Large intestine (tissue), 12 donors: ENCODE data around the gene OR10W1. TPM values are rescaled to one million over a fixed set of nuclear protein-coding genes. Genes with fewer than 3 reads are reported as not detected.

Source experiments
- DNase-seq, 2 donors: peaks; one replicate each; pipeline versions ENCODE4 v3.0.0 to v3.0.0-alpha.2; 2013
- H3K27ac ChIP-seq: one replicate; pipeline ENCODE4 v1.5.1; 2013; ENCODE audit warnings: low read length
- H3K27me3 ChIP-seq: 2 replicates; pipeline ENCODE4 v1.6.1; 2013; ENCODE audit warnings: low read length; ENCODE audit not compliant: control insufficient read depth, insufficient read depth
- H3K36me3 ChIP-seq: 2 replicates; pipeline ENCODE4 v1.6.1; 2013; ENCODE audit warnings: low read length; ENCODE audit not compliant: control insufficient read depth, insufficient read depth
- H3K4me1 ChIP-seq: one replicate; pipeline ENCODE4 v1.6.1; 2013; ENCODE audit warnings: low read length; ENCODE audit not compliant: control insufficient read depth, insufficient read depth
- H3K4me3 ChIP-seq: one replicate; pipeline ENCODE4 v1.5.1; 2013; ENCODE audit warnings: low read length
- H3K9me3 ChIP-seq: one replicate; pipeline ENCODE4 v1.6.1; 2013; ENCODE audit warnings: mild to moderate bottlenecking, low read depth, low read length, moderate library complexity; ENCODE audit not compliant: control insufficient read depth
- WGBS: methylation state at CpG from one replicate; pipeline ENCODE4 v1.1.5; 2013; ENCODE audit warnings: low lambda C conversion rate; ENCODE audit not compliant: insufficient coverage; 5-methylcytosine and 5-hydroxymethylcytosine counted together
- long read RNA-seq, 11 donors: transcript quantifications; one replicate each; lab custom pipeline, GENCODE V29; 2026
- polyA plus RNA-seq: library from polyadenylated mRNA; unstranded; fragments of 120-200 nt; gene quantifications from one replicate; pipeline ENCODE4 v1.2.1, GENCODE V29; 2013

The OR10W1 gene
- polyA plus RNA-seq, result not detected
- long read RNA-seq, donor 1, result 0 reads
- long read RNA-seq, donor 2, result 0 reads
- long read RNA-seq, donor 3, result 0 reads
- long read RNA-seq, donor 4, result 0 reads
- long read RNA-seq, donor 5, result 0 reads
- long read RNA-seq, donor 6, result 0 reads
- long read RNA-seq, donor 7, result 0 reads
- long read RNA-seq, donor 8, result 0 reads
- long read RNA-seq, donor 9, result 0 reads
- long read RNA-seq, donor 10, result 0 reads
- long read RNA-seq, donor 11, result 0 reads

- 100% methylated on average over 1 of the region's 2 CpGs for WGBS
- DNase-seq, result no peak
Observed at GRCh38 chr11:58268142-58268541, at the start of gene OR10W1. OR10W1 (minus strand) TSS chr11:58268260; CDS start chr11:58267858, 402 bp downstream.

GRCh38 chr11:58316142-58316541 is 48.1 kb upstream of the OR10W1 start:
- Histone ChIP-seq H3K36me3 (no peaks in the 10 kb centered on the region), H3K27ac (no peak overlapping the region), H3K27me3 (no peaks in the 10 kb centered on the region), H3K9me3 (no peaks in the 10 kb centered on the region), H3K4me1 (no peaks in the 10 kb centered on the region), H3K4me3 (no peak overlapping the region)
- WGBS, result no CpG with 5 or more reads among the region's 2 CpGs
- DNase-seq, result no peak

More at GRCh38 chr11:58268142-58268541, at the start of gene OR10W1:
- Histone ChIP-seq H3K27me3 (no peaks in the 10 kb centered on the region), H3K4me3 (no peak within 1 kb of the TSS), H3K36me3 (no peaks in the 10 kb centered on the region), H3K4me1 (no peaks in the 10 kb centered on the region), H3K27ac (no peak within 1 kb of the TSS), H3K9me3 (no peaks in the 10 kb centered on the region)

GRCh38 chr11:58301576-58301975 is 33.5 kb upstream of the OR10W1 start:
- no peaks in the 10 kb centered on the region for H3K9me3 ChIP-seq
- no CpG with 5 or more reads among the region's 2 CpGs for WGBS
- H3K27ac ChIP-seq, result no peak overlapping the region
- no peaks in the 10 kb centered on the region for H3K27me3 ChIP-seq
- no peak for DNase-seq
- no peak overlapping the region for H3K4me3 ChIP-seq
- H3K36me3 ChIP-seq, result no peaks in the 10 kb centered on the region
- H3K4me1 ChIP-seq, result no peaks in the 10 kb centered on the region

GRCh38 chr11:58292017-58292416 is 24.0 kb upstream of the OR10W1 start:
- Histone ChIP-seq H3K9me3 (no peaks in the 10 kb centered on the region), H3K27me3 (no peaks in the 10 kb centered on the region), H3K27ac (no peak overlapping the region), H3K36me3 (no peaks in the 10 kb centered on the region), H3K4me1 (no peaks in the 10 kb centered on the region), H3K4me3 (no peak overlapping the region)
- no peak for DNase-seq
- WGBS, result 100% methylated on average over 6 of the region's 21 CpGs

- WGBS, result 100% methylated on average over 1 of the region's 4 CpGs
- DNase-seq, result no peak
- Histone ChIP-seq H3K36me3 (no peaks in the 10 kb centered on the region), H3K27me3 (no peaks in the 10 kb centered on the region), H3K9me3 (no peaks in the 10 kb centered on the region), H3K4me3 (no peak overlapping the region), H3K27ac (no peak overlapping the region), H3K4me1 (no peaks in the 10 kb centered on the region)
Observed at GRCh38 chr11:58289266-58289665, 21.2 kb upstream of the OR10W1 start.

GRCh38 chr11:58286249-58286648 is 18.2 kb upstream of the OR10W1 start:
- no peak overlapping the region for H3K27ac ChIP-seq
- peak; percentile 19 to 48 for DNase-seq
- H3K4me1 ChIP-seq, result no peaks in the 10 kb centered on the region
- no peaks in the 10 kb centered on the region for H3K9me3 ChIP-seq
- no peaks in the 10 kb centered on the region for H3K36me3 ChIP-seq
- WGBS, result 20% methylated on average over 1 of the region's 1 CpG
- H3K27me3 ChIP-seq, result no peaks in the 10 kb centered on the region
- H3K4me3 ChIP-seq, result no peak overlapping the region

- H3K36me3 ChIP-seq, result no peaks in the 10 kb centered on the region
- no peak overlapping the region for H3K4me3 ChIP-seq
- no peak overlapping the region for H3K27ac ChIP-seq
- H3K27me3 ChIP-seq, result no peaks in the 10 kb centered on the region
- no peaks in the 10 kb centered on the region for H3K4me1 ChIP-seq
- WGBS, result no CpG with 5 or more reads among the region's 5 CpGs
- no peaks in the 10 kb centered on the region for H3K9me3 ChIP-seq
- DNase-seq, result peak in 1 of 2 donors; percentile 10
Observed at GRCh38 chr11:58285483-58286040, 17.5 kb upstream of the OR10W1 start.

GRCh38 chr11:58276151-58276550 is 8.1 kb upstream of the OR10W1 start:
- H3K4me1 ChIP-seq, result peaks cover 3% of the 10 kb centered on the region
- H3K27ac ChIP-seq, result no peak overlapping the region
- H3K27me3 ChIP-seq, result no peaks in the 10 kb centered on the region
- no peak overlapping the region for H3K4me3 ChIP-seq
- no peaks in the 10 kb centered on the region for H3K9me3 ChIP-seq
- 60% methylated on average over 1 of the region's 1 CpG for whole genome bisulfite sequencing
- no peak for DNase-seq
- H3K36me3 ChIP-seq, result no peaks in the 10 kb centered on the region

- Histone ChIP-seq H3K9me3 (no peaks in the 10 kb centered on the region), H3K27me3 (no peaks in the 10 kb centered on the region), H3K27ac (no peak overlapping the region), H3K36me3 (no peaks in the 10 kb centered on the region), H3K4me1 (peaks cover 3% of the 10 kb centered on the region), H3K4me3 (no peak overlapping the region)
- 32% methylated on average over 2 of the region's 2 CpGs for WGBS
- peak; percentile 9 to 73 for DNase-seq
Observed at GRCh38 chr11:58275002-58275401, 6.9 kb upstream of the OR10W1 start.

- 88% methylated on average over 1 of the region's 2 CpGs for WGBS
- Histone ChIP-seq H3K36me3 (no peaks in the 10 kb centered on the region), H3K27ac (no peak overlapping the region), H3K4me3 (no peak overlapping the region), H3K9me3 (no peaks in the 10 kb centered on the region), H3K27me3 (no peaks in the 10 kb centered on the region), H3K4me1 (no peaks in the 10 kb centered on the region)
- no peak for DNase-seq
Observed at GRCh38 chr11:58259983-58260382, 8.1 kb downstream of the OR10W1 start.

- Histone ChIP-seq H3K4me3 (no peak overlapping the region), H3K9me3 (no peaks in the 10 kb centered on the region), H3K36me3 (no peaks in the 10 kb centered on the region), H3K4me1 (no peaks in the 10 kb centered on the region), H3K27ac (no peak overlapping the region), H3K27me3 (no peaks in the 10 kb centered on the region)
- 80% methylated on average over 1 of the region's 1 CpG for WGBS
- no peak for DNase-seq
Observed at GRCh38 chr11:58254936-58255335, 13.1 kb downstream of the OR10W1 start.
